GM18907 (cell line): ENCODE data around the gene NHS.

Source experiments
- ATAC-seq: cut with Tn5 transposase; IDR thresholded peaks from one replicate; pipeline ENCODE4 v1.9.1; 2021; ENCODE audit warnings: mild to moderate bottlenecking, moderate library complexity; ENCODE audit not compliant: unreplicated experiment

Gene NHS

GRCh38 chrX:17403972-17404371 lies 29.0 kb downstream of the NHS start:
- no peak for ATAC-seq

DNA sequence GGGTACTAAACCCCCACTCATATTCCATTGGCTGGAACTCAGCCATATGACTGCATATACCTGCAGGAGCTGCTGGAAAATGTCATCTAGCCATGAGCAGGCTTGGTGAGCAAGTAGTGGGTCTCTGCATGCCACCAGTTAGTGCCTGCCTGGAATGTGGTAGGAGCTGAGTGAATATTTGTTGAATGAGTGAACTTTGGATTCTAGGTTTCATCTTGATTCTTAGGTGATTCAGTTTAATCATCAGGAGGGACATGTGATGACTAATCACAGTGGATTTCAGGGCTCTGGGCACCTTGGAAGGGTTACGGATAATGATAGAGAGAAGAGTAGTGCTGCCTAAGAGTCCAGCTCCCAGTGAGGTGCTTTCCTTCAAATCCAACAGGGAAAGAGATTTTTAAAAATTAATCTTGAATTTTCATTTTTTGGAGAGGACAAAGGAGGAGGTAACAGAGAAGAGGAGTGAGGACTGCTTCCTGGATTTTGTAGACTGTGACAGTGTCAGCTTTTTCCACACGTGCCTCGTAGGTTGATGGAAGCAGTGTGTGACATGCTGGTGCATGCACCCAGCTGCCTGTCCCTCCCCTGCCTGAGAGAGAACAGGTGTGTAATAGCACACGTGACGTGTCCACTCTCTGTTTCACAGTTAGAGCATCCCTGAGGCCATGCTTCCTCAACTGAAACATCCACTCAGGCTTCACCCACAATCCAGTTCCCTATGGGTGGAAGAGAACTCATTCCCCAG lies 30.4 kb downstream of the NHS start:
- ATAC-seq = no peak

- ATAC-seq = no peak
Observed at GRCh38 chrX:17409566-17410290, 34.7 kb downstream of the NHS start.

GRCh38 chrX:17410651-17411050 lies 35.7 kb downstream of the NHS start:
- ATAC-seq = no peak

DNA sequence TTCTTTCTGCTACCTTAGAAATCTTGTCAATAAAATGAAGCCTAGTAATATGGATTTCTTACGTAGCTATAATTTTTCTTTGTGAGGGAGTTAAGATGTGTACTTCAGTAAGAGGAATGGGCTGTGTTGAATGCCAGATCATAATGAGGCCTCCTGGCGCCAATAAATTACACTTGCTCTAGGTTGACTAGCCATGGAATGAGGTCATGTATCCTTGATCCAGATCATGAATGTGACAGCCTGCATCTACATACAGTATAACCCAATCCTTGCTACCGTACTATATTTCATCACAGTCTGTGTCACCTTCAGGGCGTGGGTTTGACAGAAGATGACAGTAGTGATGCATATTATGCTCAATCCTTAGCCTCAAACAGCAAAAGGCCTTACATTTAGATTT lies 36.2 kb downstream of the NHS start:
- no peak for ATAC-seq

GRCh38 chrX:17412692-17413091 lies 37.7 kb downstream of the NHS start:
- ATAC-seq = no peak

DNA sequence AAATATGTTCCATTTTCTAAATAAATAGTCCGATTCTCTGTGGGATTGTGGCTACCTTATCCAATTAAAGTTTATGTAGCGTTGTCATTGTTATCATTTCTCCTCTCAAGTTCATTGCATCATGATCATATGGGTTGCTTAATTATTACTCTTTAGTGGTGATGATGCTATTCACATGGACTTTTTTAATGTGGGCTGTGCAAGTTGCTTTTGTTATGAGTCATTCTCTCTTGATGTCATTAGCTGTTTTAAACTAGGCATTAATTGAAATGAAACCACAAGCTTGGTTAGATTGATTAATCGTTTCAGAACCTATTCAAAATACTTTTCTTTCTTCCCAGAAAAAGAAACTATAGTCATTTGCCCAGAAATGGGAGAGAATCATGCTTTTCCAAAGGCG lies 38.2 kb downstream of the NHS start:
- ATAC-seq = no peak

DNA sequence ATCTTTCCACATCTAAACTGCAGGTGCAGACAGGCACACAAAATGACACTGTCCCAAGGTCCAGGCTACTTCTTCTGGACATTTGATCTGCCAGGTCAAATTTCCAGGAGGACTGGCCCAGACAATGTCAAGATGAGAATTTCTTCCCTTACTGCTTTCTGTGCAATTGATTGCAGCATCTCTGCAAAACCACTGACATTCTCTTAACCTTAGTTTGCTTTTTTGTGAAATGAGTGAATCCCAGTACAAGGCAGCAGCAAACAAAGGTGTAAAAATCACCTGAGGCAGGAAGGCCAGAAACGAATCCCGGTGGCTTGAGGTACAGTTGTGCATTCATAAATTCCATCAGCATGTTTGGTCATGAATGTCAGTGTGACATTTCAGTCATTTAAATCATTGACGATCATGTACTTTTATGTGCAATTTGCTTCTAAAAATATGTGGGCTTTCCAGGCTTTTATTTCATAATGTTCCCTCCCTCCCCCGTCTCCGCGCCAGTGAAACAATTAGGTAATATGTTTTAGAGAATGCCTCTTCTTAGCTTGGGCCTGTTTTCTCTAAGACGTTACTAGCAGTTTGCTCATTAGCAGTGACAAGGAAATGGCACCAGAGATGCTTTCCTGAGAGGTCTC lies 39.1 kb downstream of the NHS start:
- ATAC-seq = no peak

DNA sequence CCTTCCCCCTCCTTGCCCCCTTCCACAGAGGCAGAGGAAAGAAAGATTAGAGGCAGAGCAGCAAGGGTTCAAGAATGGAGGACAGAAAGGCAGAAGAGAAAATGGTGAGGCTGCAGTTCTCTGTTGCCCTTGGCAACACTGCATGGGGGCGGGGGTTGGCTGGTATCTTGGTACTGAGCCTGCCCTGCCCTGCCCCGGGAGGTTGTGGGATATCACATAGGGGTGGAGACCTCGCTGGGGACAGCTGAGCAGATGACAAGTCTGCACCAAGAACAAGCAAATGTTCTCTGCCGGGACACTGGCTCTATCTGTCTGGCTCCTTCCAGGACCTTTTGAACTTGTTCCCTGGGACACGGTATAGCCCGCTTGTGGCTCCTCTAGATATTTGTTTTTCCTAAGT lies 39.8 kb downstream of the NHS start:
- ATAC-seq = no peak

DNA sequence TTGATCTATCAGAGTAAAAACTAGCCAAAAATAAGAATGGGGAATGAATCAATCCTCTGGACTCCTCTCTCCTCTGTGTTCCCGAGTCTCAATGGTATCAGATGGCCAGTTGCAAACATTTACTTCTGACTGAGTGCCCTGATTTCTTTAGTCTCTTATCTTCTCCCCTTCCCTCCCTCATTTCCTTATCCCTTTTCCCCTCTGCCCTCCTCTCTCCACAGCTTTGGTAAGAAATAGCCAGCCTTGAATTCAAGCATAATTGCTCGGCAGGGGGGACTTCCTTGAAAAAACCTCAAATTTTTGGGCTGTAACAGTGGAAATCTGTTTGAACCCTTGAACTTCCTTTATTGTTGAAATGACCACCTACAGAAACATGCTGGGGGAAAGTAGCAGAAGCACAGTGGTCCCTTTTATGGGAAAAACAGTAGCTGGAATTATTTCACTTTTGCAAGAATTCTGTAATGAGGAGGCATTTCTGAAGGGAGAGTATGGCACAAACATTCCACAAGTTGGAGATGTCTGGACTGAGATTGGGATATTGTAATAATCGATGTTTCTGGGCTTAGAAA lies 40.3 kb downstream of the NHS start:
- no peak for ATAC-seq

DNA sequence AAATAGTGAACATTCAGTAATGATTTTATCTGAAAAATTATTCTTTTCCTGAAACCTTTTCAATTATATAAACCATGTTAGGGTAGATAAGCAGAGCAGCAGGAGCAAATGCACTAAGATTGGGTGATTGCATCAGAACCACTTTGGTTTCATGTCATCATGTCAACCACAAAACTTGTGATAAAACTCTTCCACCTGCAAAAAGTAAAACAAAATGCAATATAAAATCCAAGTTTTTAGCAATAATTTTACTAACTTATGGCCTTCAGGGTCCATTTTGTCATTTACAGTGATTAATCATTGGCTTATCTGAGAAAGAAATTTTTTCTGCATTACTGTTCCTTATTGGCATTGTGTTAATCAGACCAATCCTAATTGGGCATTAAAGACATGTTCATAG lies 42.4 kb downstream of the NHS start:
- no peak for ATAC-seq

DNA sequence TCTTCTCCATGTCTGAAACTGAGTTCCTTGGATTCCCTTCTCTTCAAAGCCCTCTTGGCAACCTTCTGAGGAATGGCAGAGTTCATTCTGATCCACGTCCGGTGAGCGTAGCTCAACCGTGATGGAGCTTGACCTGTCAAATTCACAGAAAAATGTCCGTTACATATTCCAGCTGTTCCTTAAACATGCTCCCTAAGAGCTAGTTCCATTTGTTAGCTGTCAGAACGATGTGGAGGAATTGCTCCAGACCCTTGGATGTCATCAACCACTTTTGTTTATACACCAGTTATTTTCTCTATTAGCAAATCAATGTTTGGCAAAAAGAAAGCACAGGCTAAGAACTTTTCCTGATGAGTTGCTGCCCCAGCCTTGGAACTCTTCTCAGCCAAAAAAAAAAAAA lies 50.1 kb downstream of the NHS start:
- ATAC-seq = no peak

- no peak for ATAC-seq
Observed at GRCh38 chrX:17425551-17425950, 50.6 kb downstream of the NHS start.

- ATAC-seq = no peak
Observed at GRCh38 chrX:17431171-17431570, 56.2 kb downstream of the NHS start.

- ATAC-seq = no peak
Observed at GRCh38 chrX:17432158-17432557, 57.2 kb downstream of the NHS start.

DNA sequence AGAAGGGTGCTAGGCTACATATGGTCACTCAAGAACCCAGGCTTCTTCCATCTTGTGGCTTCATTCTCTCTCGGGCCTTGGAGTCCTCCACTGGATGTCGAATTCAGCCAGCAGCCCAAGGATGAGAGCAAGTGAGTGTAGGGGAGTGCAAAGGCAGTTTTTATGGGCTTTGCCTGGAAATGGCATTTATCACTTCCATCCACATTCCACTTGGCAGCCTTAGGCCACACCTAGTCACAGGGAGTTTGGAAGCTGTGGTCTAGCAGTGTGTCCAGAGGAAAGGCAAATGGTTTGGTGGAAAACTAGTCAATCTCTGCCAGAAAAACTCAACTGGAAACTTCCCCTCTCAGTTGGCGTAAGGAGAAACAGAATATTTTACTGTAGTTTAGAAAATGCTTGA lies 59.0 kb downstream of the NHS start:
- no peak for ATAC-seq

DNA sequence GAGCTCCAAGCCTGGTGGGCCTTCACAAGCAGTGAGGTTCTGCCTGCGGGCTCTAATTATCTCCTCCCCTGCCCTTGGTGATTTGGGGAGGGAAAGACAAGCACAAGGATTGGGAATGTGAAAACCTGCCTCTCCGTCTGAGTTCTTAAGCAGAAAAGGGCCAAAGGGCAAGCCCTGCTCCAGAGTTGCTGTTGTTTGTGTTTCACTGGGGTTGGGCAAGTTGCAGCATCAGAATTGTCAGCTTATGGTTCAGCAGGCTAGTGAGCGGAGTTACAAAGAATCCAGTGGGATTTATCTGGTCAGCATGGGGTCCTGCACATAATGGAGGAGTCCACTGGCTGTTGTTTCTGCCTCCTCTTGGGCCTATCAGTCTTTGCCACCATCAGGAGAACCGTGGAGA lies 60.5 kb downstream of the NHS start:
- ATAC-seq = no peak

- ATAC-seq = no peak
Observed at GRCh38 chrX:17438221-17438620, 63.2 kb downstream of the NHS start.

DNA sequence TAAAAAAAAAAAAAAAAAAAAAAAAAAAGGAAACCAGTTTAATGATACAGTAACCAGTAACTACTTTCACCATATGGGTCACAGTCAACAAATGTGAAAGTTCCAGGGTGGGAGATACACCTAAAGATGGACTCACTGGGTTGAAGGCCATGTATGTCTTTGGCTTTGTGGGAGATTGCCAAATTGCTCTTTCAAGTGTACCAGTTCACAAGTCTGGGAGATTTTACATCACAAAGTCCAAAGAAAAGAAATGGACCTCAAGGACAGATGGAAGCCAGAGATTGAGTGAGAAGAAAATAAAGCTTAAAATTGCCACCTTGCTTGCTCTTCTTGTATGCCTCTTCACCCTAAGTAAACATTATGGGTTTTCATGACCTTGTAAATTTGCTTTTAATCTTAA lies 65.3 kb downstream of the NHS start:
- no peak for ATAC-seq

DNA sequence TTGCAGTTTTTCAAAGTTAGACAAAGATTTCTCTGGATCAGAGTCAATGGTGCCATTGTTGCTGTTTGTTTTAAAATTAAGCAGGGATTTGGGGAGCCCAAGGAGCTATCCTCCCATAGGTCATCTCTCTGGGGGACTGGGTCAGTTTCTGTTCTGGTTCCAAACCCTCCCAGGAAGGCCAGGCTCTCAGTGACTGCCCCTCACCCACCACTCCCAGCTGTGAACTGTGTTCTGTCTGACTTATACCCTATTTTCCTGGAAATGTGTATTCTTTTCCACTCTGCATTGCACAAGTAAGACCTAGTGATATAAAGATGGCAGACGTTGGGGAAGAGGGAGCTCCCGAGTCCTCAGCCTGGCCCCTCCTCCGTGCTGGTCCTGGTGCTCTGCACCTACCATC lies 65.8 kb downstream of the NHS start:
- no peak for ATAC-seq

DNA sequence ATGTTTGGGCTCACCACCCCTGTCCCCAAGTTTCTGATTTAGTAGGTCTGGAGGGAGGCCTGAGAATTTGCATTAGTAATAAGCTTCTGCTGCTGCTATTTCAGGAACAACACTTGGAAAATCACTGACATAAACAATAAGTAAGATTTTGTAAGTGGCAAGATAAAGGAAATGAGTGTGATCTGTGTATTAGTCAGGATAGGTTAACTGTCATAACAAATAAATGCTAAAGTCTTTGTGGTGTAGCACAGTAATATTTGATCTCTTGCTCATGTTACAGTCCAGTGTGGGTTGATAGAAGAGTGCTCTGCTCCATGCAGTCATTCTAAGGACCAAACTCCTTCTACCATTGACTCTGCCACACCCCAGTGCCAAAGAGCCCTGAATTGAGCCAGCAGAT lies 67.0 kb downstream of the NHS start:
- ATAC-seq = no peak

GRCh38 chrX:17442898-17443297 lies 67.9 kb downstream of the NHS start:
- no peak for ATAC-seq
